GM19099 (cell line): ENCODE measurements around the gene CCDC127.

ENCODE experiments used
- POLR2A ChIP-seq: IDR thresholded peaks from 3 replicates; pipeline ENCODE4 v1.6.1; 2011; ENCODE audit warnings: low read depth; ENCODE audit not compliant: insufficient read length; ENCODE audit errors: extremely low read depth

CCDC127 gene

GRCh38 chr5:195401-196160 lies 22.4 kb downstream of the CCDC127 start:
- TF ChIP-seq POLR2A: no peak

DNA sequence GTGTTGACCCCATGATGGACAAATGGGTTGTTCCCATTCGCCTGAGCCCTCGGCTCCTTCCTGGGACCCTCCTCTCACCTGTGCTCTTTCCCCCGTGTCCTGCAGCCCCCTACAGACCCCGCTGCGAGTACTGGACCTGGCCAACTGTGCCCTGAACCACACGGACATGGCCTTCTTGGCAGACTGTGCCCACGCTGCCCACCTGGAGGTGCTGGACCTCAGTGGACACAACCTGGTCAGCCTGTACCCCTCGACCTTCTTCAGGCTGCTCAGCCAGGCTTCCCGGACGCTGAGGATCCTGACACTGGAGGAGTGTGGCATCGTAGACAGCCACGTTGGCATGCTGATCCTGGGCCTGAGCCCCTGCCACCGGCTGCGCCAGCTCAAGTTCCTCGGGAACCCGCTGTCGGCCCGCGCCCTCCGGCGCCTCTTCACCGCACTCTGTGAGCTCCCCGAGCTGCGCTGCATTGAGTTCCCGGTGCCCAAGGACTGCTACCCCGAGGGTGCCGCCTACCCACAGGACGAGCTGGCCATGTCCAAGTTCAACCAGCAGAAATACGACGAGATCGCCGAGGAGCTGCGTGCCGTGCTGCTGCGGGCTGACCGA lies 23.2 kb downstream of the CCDC127 start:
- TF ChIP-seq POLR2A: no peak

DNA sequence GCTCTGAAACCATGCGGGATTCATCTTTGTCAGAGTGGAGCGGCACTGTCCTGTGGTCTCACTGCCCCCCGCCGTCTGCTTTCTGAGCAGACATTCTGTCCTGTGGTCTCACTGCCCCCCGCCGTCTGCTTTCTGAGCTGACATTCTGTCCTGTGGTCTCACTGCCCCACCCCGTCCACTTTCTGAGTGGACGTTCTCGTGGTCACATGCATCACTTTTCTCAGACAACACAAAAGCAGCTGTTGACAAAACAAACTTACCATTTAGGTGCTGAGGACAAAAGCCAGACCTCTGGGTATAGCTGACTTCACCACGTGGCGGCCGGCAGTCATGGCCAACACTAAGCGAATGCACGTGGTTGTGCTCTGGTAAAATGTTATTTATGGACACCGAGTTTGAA lies 23.9 kb downstream of the CCDC127 start:
- TF ChIP-seq POLR2A: no peak

- no peak for TF ChIP-seq POLR2A
Measured at GRCh38 chr5:192970-193831, 24.8 kb downstream of the CCDC127 start.

GRCh38 chr5:192691-192969 lies 25.3 kb downstream of the CCDC127 start:
- no peak for TF ChIP-seq POLR2A

DNA sequence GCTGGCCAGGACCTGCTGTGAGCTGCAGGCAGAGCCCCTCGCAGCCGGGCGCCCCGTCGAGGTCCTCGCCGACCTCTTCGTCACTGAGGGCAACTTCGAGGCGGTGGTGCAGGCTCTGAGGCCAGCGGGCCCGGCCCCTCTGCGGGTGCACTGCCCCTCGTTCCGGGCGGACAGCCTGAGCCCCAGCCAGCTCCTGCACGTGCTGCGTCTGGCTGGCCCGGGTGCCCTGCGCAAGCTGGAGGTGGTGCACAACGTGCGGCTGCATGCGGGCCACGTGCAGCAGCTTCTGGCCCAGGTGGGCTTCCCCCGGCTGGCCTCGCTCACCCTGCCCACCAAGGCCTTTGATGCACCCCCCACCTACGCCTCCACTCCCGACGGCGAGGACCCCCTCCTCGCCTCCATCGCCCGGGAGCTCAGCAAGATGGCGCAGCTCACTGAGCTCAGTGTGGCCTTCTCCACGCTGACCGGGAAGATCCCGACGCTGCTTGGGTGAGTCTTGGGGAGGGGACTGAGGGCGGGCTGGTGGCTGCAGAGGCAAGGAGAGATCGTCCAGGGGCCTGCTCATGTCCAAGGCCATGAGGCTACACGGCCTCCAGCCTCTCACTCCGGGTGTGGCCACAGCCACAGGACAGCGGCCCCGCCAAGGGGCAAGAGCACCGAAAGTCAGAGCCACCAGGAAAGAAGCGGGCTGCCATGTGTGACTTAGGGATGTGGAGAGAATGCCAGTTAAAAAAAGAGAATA lies 25.8 kb downstream of the CCDC127 start:
- no peak for TF ChIP-seq POLR2A

GRCh38 chr5:191036-191948 lies 26.7 kb downstream of the CCDC127 start, which contains the start of gene LRRC14B:
LRRC14B (plus strand) TSS chr5:191495; CDS start chr5:191539, 44 bp downstream.
- no peak for TF ChIP-seq POLR2A

DNA sequence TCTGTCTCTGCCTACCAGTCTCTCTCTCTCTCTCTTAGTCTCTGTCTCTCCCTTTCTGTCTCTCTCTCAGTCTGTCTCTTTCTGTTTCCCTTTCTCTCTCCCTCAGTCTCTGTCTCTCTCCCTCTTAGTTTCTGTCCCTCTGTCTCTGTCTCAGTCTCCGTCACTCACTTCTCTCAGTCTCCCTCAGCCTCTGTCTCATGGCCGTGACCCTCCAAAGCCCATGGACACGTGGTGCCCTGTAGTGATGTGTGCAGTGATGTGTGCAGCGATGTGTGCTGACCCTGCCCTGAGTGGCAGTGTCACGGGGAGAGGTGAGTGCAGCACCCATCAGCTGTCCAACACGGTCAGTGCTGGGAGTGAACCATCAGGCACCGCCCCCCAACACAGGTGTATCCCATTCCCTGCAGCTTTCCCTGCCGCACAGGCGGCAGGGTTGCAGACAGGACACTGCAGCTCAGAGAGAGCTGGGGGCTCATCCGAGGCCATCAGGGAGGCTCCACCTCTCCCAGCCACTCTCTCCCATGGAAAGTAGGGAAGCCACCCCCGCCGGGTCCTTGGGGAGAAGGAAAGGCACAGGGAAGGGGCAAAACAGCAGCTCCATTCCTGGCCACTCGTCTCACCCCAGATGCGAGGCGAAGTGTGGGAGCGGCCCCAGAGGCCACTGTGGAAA lies 27.5 kb downstream of the CCDC127 start:
- no peak for TF ChIP-seq POLR2A

DNA sequence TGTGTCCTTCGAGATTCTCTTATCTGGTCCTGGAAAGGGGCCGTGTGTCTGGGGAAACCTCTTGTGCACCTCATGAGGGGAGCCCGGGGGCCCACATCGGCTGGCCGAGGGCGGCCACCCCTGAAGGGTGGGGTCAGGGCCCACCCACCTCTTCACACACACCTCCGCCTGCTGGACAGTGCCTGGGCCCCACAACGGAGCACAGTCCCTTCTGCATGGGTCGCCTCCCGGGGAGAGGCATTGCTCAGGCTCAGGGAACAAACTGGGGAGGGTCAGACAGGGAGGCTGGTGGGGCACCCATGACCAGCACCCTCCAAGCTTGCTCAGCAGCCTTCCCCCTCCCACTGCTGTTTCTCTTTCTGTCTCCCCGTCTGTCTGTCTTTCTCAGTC lies 28.0 kb downstream of the CCDC127 start:
- TF ChIP-seq POLR2A: no peak

GRCh38 chr5:189486-189885 lies 28.5 kb downstream of the CCDC127 start:
- no peak for TF ChIP-seq POLR2A

DNA sequence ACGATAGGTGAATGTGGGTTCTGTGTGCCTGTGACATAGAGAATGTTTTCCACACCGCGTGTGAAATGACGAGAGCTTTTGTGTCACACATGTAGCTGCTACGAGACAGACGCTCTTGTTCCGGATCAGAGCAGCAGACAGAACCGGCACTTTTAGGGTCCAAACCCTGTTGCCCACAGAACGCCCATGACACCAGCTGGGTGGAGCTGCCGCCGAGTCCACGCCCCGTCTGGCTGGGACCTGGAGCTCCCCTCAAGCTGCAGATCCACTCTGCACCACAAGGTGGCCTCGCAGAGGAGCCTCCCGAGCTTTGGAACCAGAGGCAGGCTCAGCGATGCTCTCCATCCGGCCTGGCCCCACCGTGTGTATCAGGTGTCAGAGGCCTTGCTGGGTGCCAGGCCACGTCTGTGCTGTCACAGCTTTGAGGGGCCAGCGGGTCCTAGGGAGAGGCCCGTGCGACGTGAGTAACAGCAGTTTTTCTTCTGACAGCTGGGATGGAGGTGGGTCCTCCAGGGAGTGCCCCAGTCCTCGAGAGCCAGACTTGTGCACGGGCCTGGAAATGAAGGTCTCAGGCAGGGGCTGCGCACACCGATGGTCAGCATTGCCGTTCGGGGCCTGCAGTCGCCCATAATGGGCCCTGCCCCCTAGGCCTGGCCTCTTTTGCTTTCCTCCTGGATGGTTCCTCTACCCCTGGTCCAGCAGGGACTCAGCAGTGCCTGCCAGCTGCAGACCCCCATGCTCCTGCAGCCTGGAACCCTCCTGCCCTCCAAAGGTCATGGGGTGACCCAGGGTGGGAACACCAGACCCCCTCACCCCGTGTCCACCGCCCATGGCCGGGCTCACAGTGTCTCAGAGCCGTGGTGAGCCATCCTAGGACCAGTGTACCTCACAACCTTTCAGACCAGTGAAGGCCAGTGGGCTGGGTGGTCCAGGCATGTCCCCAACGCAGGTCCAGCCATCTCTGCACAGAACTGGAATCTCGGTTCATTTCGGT lies 29.2 kb downstream of the CCDC127 start:
- no peak for TF ChIP-seq POLR2A
